ENCODE results near the gene TDRKH.

Gene TDRKH

DNA sequence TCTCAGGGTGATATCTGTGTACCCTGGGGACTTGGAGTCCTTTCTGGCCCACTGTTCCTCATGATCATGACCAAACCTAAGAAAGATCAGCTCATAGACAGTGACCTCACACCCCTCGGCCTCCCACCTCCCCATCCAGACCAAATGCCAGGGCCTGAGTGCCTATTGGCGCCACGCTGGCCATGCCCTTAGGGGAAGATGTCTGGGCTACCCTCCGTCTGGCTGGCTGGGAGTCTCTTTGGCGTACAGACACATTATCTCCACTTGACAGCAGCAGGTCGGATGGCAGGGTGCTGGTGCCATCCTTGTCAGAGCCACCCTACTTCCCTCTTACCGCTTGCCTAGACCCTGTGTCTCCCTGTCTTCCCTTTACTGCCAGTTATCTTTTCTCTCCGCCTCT lies 32.9 kb upstream of the TDRKH start:
- no peak for DNase-seq (ENCODE audit: low read depth)

DNA sequence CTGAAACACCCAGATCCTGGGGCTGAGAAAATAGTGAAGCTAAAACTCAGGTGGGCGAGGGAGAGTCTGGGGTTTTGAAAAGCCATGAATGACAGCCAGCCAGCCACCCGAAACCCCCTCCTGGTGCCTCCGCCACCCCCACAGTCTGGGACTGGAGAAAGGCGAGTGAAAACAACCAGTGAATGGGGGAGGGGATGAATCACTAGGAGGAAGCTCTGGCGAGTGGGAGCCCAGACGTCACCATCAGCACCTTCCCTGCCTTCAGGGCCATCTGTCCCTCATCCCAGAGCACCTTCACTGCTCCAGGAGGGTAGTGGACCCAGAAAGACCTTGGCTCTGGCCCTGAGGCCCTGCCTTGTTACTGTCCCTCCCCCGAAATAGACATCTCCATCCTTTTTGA lies 32.1 kb upstream of the TDRKH start:
- no peak for DNase-seq (ENCODE audit: low read depth)

DNA sequence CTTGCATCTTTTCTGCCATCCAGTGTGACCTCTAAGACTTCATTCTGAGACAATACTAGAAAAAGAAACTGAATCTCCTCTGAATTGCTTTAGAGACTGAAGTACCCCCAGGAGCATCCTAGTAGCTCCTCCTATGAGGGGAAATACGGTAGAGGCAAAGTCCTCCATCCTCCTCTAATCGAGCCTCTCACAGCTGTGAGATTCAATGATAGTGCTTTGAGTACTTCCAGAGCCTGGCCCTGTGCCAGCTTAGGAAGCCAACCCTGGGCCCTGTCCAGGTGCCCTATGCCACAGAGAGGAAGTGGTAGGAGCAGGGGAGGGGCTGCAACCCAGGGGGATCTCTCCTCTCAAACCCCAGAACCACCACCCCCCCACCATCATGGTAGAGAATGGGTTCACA lies 30.6 kb upstream of the TDRKH start:
- no peak for DNase-seq (ENCODE audit: low read depth)

DNA sequence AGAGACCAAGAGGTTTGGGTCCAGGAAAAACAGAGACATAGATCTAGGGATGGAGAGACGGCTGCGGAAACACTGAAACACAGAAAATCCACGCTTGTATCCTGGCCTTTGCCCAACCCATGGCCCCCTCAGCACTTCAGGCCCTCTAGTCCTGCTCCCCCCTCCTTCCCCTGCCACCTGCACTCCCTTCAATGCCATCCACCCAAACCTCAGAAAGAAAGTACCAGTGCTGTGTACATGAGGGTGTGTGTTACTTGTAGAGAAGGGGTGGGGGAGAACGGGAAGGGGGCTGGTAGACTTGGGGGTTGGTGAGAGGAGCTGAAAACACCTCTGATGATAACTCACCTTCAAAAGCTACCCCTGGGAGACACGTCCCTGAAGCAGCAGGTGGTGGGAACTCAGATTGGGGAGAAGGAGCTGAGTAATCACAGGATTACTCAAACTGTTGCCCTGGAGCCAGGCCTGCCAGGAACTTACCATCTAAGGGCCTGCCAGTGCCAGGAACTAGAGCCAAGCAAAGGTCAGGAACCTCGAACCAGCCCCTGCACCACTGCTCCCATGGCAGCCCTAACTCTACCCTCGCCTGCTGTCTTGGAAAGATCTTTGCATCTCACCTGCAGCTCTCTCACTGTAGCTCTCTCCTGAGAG lies 29.8 kb upstream of the TDRKH start:
- DNase-seq (ENCODE audit: low read depth): no peak

DNA sequence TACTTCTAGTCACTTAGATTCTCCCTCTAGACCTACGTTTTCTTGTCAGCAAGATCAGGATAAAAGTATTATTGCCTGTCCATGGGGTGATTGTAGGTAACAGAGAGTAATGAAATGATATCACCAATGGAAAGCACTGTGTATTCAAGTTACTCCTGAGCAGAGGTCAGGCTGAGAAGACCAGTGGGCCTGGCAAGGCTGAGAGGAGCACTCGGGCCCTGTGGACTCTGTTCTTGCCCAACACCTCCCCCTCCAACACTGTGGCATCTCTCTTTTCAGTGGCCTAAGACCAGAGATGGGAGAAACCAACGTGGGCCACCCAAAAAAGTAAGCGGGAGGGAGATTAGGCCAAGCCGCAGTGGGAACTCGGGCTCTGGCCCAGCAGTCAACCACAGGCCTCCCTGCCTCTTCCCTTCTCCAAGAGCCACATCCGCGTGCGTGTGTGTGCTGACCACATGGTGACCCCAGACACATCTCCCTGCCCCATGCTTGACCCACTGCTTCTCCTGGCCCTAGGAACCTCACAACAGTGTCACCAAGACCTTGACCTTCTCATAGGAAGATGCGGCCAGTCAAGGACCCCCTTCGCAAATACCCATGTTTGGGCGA lies 29.0 kb upstream of the TDRKH start:
- DNase-seq (ENCODE audit: low read depth): no peak

DNA sequence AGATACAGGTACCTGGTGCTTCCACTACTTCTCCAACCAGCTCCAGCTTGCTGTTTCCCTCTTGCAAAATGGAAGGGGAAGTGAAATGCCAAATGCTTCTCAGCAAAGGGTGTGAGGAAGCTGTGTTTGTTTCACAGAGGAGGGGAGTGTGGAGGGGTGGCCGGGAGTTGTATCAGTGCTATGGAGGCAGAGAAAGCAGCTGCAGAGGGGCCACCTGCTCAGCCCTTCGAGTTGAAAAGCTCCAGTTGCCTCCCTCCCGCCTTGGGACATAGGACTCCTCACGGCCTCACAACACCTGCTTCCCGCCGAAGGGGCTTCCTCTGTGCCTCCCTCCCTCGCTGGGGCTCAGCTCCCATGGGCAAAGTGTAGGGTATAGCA lies 27.0 kb upstream of the TDRKH start:
- DNase-seq (ENCODE audit: low read depth): no peak

DNA sequence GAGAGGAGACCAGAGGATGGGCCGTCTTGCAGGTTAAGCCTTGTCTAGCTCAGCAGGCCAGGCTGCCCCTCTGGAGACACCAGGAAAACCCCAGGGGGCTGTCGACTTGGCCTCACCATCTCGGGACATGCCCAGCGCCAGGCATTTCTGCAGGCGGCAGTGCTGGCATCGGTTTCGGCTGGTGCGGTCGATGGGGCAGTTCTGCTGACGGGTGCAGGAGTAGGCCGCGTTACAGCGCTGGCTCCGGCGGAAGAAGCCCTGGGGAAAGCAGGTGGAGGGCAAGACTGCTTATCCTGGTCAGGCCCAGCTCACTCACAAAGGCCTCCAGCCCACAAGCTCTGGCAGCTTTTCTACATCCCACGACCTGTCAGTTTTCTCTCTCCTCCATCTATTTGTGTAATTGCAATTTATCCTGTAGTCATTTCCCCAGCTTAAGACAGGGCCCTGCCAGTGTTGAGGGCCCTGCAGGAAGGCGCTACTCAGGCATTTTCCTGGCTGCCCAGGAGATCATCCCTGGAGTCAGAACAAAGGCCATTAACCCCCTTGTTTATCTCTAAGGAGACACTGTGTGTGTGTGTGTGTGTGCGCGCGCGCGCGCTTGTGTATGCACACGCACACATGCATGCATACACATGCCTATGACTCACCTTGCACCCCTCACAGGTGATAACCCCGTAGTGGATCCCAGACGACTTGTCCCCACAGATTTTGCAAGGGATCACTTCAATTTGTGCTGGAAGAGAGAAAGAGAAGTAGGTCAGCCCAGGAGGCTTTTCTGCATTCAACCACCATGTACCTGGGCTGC lies 26.4 kb upstream of the TDRKH start:
- DNase-seq (ENCODE audit: low read depth): no peak

DNA sequence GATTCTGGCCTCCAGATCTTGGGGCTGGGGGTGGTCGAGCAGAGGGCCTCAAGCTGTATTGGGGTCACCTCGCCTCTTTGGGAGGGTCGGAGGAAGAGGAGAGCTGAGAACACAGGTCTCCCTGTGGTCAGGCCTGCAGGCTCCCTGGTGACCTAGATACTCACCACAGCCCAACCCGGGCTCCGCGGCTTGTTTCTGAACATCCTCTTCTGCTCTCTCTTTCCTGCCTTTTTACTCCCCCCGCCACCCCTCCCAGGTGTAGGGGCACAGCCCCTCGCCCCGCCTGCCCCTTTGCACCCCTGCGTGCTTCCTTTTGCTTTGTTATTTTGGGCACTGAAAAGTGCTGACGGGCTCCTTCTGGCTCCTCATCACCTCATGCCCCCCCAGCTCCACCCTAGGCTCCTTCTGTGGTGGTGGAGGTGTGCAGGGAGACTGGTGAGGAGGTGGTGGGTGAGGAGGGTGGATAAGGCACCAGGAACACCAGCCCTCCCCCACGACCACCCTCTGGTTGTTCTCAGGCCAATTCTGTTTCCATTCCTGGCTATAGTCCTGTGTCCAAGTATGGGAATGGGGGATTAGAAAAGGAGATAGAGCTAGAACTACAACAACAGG lies 25.5 kb upstream of the TDRKH start:
- DNase-seq (ENCODE audit: low read depth): no peak

DNA sequence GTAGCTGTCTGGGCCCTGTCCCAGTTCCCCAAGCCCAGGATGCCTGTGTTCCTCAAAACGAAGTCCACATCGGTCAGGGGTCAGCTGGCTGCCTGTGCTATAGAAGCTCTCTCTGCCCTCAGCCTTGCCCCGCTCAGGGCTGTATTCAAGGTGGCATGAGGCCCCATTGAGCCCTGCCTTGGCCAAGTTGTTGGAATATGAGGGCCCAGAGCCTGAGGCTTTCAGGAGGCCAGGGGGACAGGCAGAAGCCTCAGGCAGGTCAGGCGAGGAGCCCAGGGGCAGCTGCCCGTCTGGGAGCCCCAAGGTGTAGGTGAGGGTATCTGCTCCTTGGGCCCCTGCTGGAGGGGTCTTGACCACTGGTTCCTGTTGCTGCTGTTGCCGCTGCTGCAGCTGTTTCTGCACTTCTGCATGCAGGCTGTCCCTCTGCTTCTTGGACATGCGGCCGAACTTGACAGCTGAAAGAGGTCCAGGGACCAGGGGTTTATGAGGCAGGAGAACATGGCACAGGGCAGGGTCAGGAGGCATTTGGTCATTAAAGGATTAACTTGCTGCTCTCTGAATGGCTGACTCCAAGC lies 24.8 kb upstream of the TDRKH start:
- DNase-seq (ENCODE audit: low read depth): no peak

DNA sequence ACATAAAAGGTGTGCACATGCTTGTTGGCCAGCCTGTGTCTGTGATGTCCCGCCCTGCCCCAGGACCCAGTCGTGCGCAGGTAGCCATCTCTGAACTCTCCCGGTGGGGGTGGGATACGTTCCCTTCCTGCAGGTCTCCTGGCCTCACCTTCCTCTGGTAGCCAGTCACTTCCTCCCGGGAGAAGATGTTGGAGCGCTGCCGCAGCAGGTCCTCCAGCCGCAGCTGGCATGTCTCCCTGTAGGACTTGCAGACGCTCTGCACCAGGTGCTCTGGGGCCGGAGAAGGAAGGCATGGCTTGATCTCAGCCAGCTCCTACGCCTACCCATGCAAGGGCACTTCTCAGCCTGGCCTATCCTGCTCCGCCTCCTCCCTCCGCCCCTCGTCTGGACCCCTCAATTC lies 24.1 kb upstream of the TDRKH start:
- DNase-seq (ENCODE audit: low read depth): no peak

DNA sequence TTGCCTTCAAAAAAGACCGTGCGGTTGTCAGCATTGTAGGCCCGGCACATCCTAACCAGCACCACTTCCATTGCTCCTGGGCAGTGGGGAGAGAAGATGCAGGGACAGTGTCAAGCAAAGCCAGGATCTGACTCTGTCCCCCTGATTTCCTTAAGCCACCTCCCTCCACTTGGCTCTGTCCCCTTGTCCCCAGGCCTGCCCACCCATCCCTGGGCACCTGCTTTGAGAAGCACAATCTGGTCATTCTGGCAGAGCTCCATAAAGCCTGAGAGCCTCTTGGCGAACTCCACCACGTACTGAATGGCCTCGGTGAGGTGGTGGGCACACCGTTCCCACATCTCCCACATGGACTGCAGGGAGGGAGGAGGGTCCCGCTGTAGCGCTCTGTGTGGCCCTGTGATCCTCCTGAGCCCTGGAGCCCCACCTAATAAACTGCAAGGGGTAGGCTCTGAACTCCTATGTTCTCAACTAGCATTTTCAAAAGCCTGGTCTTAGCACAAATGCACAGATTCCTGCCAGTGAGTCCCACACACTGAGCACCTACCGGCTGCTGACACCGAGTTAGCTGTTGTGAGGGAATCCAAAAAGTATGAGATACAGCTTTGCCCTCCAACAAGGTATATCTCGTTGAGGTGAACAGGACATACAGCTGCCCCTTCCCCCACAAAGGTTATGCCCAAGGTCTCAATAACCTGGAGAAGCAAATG lies 23.1 kb upstream of the TDRKH start:
- no peak for DNase-seq (ENCODE audit: low read depth)

DNA sequence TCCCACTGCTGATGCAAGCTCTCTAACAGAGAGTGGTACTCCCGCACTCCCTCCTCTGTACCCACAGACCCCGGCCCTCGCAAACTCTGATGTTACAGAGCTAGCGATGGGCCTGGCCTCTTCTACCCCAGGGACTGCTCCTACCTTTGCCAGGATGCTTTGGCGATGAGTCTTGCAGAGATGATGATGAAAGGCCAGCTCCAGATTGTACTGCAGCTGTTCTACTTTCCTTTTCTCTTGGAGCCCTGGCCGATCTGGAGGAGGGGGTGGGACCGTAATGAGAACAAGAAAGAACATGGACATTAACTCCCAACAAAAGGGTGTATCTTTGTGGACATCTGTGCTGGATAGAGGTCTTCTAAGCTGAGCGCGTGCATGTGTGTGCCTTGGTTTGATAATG lies 20.9 kb upstream of the TDRKH start:
- no peak for DNase-seq (ENCODE audit: low read depth)

DNA sequence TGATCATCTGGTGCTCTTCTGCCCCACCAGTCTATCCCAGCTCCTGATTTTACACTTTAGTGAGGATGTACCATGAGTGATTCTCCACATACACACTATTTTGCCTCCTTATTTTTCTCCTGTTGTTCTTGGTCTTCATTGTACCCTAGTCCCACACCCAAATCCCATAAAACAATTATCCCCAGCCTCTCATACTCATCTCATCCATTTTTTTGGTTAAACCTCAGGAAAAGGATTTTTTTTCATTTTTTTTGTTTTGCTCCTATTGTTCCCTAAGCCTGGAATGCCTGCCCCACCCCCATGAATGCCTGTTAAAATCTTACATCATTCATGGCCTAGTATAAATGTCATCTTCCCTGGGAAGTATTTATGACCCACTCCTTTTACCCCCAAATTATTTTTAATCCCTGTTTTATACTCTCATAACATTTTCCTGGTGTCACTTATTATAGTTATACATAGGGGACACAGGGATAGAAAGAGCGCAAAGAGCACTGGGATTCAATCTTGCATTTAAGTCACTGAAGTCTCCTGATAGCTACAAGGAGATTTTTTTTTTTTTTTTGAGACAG lies 19.8 kb upstream of the TDRKH start:
- DNase-seq (ENCODE audit: low read depth): no peak

DNA sequence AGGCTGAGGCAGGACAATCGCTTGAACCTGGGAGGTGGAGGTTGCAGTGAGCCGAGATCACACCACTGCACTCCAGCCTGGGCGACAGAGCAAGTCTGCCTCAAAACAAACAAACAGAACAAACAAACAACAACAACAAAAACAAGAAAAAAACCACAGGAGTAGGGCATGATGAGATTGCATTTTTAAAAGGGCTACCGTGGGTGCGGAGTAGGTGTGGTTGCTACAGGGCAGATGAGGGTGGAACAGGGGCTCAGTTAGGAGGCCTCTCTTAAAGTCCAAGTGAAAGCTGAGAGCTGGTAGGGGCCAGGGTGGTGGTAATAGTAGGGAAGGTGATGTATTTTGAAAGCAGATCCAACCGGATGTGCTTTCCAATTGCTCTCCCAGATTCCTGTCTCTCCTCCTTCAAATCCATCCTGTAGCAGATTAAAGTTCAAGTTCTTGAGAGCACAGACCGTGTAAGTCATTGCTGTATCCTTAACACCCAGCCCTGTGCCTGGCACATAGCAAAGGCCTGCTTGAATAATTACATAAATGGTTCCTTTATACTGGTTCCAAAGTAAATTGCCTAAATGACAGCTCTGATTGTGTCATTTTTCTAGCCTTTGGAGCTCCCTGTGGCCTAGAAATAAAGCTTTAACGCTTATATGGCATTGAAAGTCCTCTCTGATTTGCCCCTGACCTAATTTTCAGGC lies 19.1 kb upstream of the TDRKH start:
- no peak for DNase-seq (ENCODE audit: low read depth)

DNA sequence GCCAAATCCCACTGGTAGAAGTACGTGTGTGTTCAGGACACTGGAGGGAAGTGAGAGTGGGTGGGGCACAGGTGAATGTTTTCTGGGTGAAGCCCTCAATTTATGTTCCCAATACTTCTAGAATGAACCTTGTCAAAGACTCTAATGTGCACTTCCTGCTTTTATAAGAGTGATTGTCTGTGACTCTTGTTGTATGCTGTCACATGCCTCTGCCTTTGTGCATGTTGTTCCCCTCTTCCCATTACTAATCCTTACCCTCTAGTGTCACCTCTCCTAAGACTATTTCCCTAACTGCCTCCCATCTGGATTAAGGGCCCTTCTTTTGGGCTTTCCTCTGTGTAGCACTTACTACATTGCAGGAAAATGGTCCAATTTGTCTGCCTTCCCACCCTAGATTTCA lies 17.5 kb upstream of the TDRKH start:
- no peak for DNase-seq (ENCODE audit: low read depth)

DNA sequence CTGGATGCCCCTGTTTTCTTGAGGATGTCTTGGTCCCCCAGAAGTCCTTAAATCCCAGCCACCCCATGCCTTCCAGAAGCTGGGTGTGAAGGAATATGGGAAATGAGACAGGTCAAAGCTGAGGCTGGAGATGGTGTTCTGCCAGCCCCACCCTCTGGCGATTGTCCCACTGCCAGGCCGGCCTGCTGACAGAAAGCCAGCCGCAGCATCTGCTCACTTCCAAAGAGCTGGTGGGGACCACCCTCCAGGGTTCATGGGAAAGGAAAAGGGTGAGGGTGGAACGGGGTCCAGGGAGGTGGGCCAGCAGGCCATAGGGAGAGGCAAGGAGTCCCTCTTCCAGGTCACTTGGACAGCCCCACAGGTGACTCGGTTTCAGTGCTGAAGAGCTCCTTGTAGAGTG lies 16.8 kb upstream of the TDRKH start:
- no peak for DNase-seq (ENCODE audit: low read depth)

DNA sequence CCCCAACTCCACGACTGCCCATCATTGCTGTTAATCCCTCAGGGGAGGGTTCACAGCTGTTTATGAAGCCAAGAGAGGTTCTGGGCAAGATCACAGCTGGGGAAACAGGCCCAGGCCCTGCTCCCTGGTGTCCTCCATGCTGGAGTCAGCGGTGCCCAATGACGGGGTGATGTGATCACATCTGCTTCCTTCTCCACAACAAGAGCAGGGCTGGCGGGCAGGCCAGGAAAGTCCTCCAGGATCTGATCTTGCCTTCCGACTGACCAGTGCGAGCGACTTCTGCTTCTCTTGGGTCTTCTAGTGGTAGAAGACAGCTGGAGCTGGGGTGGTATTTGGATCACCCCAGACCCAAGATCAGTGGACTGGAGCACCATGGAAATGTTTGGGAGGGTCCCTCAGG lies 15.9 kb upstream of the TDRKH start:
- DNase-seq (ENCODE audit: low read depth): no peak

DNA sequence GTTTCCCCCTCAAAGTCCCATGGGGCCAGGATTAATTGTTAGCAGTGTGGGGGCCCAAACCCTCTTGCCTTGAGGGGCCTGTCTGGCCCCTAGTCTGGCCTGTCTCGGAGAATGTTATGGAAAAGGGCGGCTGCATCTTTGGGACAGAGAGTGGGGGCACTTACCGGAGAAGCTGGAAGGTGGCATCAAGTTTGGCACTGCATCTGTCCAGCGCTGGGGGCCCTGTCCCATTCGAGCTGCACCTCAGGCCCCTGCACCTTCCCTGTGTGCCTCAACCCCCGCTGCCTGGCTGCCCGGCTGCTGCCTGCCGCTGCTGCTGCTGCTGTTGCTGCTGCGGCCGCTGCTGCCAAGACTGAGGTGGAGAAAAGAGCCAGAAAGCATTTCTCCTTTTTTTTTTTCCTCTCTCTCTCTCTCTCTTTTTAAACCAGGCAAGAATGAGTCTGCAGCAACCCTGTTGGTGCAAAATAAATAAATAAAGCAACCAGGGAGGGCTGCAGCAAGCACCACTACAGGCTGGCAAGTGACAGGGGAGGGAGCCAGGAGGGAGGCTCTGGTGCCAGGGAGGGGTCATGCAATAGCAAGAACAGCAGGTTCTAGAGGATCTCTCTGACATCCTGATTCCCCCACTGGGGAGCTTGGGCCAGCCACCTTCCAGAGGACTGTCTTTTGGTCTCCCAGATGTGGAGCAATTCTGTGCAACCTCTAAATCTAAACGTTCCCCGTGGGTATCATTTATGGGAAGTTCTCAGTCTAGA lies 14.9 kb upstream of the TDRKH start, which contains the start of gene LINGO4:
TSS of gene LINGO4 (minus strand) at position 354 of the 755 bp plus-strand sequence. CDS start 2,715 bp downstream, outside the sequence.
- no peak for DNase-seq (ENCODE audit: low read depth)

DNA sequence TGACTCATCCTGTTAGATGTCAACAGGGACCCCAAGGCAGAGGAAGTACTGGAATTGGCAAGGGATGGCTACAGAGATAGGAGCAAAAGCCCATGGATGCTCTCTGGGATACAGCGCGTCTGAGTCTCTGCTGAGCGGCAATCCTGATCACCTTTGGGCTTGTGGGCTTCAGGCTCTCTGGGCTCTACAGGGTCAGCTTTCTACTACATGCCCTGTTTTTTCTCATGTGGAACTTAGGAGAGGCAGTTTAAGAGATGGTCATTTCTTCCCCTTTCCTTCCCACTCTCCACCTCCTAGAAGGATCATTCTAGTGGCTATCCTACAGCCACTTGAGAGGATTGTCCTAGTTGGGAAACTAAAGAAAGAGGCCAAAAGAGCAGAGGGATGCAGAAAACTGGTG lies 13.6 kb upstream of the TDRKH start:
- no peak for DNase-seq (ENCODE audit: low read depth)

DNA sequence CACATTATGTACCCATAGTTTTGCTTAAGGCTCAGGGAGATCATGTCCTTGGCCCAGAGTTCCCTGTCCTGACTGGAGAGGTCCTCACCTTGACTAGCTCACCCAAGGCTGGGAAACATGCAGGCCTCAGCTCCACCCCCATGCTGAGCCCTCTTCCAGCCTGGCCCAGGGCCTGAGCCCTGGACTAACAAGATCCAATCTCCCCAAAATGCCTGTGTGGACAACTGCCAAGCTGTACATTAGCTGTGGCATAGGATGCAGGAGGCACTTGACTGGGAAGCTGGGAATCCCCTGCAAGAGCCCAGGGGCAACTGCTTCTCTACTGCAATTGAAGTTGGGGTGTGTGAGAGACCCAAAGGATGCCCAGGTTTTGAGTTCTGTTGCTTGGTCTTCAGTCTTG lies 12.9 kb upstream of the TDRKH start:
- no peak for DNase-seq (ENCODE audit: low read depth)

All from stimulated activated CD8-positive, alpha-beta memory T cell treated with anti-CD3 and anti-CD28 coated beads, Interleukin-7, amount 100 ng/mL, for 24 hours (primary cell).